OCI-M1 (cell line): ENCODE results near the gene AOC3.

Experiments used
- DNase-seq: peaks from one replicate; lab custom pipeline; 2025; lab: John Stamatoyannopoulos, UW

AOC3 gene, protein sequence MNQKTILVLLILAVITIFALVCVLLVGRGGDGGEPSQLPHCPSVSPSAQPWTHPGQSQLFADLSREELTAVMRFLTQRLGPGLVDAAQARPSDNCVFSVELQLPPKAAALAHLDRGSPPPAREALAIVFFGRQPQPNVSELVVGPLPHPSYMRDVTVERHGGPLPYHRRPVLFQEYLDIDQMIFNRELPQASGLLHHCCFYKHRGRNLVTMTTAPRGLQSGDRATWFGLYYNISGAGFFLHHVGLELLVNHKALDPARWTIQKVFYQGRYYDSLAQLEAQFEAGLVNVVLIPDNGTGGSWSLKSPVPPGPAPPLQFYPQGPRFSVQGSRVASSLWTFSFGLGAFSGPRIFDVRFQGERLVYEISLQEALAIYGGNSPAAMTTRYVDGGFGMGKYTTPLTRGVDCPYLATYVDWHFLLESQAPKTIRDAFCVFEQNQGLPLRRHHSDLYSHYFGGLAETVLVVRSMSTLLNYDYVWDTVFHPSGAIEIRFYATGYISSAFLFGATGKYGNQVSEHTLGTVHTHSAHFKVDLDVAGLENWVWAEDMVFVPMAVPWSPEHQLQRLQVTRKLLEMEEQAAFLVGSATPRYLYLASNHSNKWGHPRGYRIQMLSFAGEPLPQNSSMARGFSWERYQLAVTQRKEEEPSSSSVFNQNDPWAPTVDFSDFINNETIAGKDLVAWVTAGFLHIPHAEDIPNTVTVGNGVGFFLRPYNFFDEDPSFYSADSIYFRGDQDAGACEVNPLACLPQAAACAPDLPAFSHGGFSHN

DNA sequence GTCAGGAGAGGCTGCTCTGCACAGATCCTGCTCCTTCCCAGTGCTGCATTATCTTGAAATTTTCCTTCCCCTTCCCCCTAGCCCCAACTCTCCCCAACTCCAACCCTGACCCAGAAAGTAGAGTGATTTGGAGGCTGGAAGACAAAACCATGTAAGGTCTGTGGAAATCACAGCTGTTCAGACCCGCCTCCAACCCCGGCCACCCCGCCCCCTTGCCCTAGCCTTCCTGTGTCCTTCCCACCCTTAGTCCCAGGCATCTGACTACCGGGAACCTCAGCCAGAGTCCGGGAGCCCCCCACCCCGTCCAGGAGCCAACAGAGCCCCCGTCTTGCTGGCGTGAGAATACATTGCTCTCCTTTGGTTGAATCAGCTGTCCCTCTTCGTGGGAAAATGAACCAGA, at the start of gene AOC3:
AOC3 (plus strand) TSS at position 246 of the 400 bp plus-strand sequence; CDS start at position 391, 145 bp downstream.
- DNase-seq, result no peak

DNA sequence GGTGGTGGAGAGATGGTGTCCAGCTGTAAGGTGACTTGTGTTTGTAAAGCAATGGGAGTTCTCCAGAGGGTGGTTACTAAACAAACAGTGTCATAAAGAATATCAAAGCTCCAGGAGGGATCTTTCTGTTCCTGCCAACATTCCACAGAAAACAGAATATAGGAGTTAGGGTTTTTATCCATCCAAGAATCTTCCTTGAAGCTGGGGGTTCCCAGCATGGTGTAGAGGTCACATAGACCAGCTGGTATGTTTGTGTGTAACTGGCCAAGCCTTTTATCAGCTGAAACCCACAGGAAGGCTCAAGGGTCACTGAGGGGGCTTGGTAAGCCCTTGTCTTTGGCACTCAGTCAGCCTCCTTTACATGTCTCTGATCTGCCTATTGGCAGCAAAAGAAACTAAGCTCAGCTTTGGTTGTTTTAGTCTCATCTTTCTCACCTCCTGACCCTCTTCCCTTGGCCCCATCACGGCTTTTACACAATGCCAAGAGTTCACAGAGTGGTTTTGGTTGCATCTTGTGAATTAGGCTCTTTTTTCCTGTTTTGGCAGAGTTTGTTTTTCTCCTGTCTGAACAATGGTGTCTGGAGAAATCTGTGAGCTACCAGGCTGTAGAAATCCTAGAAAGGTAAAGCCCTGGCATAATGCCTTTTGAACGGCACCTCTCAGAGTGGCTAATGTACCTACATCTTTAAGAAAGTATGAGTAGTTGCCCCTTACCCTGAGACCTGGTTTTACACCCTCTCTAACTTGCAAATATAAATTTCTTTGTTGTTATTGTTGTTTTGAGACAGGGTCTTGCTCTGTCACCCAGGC, 47.7 kb upstream of the AOC3 start:
- DNase-seq, result no peak

DNA sequence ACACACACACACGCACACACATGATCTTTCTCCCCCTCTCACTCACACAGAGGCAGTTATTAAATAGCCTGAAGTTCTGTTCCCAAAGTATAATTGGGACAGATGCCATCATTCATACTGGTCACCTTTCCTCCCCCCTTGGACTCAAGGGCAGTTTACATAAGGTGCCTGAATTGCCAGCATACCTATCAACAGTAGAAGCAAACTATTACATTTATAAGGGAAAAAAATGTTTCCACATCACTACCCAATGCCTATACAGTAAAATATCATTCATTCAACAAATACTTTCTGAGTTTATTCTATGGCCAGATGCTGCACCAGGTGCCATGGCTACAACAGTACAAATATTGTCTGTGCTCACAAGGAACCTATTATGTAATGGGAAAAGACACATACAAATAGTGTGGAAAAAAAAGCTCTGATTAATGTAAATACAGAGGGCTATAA, 46.1 kb upstream of the AOC3 start:
- DNase-seq, result no peak

DNA sequence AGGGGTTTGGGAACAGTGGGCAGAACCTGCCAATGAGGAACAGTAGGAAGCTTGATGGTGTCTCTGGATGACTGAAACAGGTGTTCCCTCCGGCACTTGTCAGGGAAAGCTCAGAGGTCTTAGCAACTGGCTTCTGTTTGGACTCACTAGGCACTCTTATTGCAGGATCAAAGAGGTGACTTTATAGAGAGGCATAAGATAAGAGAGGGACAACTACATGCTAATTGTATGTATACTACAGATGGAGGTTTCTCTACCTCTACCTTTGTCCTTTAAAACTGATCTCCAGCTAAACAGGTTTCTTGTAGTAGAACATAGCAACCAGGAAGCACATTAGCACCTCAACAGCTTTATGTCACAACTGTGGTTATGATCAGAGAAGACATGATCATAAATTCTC, 44.8 kb upstream of the AOC3 start:
- DNase-seq, result no peak

DNA sequence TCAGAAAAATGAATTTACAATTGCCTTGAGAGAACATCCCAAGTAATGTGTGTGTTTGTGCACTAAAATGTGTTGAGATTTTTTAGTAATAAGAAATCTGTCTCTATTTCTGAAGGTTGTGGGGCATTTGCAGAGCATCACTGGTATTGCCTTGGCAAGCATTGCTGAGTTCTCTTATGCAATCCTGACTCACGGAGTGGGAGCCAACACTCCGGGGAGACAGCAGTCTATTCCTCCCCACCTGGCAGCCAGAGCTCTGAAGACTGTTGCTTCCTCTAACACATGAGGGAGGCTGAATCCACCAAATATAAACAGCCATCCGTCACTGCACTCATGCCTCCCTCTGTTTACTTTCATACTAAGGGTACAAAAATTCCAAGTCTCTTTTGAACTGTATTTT, 41.7 kb upstream of the AOC3 start:
- no peak for DNase-seq

DNA sequence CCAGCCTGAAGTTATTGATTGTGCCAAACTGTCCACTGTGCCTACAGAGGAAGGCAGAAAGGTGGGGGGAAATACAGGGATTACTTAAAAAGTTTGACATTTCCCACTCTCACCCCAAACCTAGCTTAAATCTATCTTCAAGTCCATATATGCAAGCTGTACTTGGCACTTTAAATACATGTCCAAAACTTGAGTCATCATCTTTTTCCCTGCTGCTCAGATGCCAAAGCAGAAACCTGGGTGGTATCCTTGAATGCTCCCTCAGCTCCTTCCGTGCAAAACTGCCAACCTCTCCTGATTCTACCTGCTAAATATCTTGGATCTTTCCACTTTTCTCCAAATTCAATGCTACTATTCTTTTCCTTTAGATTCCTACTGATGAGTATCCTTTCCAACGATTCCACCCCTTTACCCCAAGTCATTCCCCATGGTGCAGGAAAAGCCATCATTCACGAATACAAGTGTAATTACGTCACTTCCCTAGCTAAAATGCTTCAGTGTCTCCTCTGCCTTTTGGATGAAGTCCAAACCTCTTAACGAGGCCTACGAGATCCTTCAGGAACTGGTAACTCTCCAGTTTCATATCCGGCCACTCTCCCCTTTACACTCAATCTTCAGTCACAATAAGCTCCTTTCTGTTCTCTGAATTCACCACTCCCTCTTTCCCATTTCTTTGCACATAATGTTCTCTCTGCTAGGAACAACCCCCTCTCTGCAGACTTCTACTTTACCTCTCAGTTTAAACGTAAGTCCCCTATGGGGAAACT, 36.2 kb upstream of the AOC3 start:
- no peak for DNase-seq

DNA sequence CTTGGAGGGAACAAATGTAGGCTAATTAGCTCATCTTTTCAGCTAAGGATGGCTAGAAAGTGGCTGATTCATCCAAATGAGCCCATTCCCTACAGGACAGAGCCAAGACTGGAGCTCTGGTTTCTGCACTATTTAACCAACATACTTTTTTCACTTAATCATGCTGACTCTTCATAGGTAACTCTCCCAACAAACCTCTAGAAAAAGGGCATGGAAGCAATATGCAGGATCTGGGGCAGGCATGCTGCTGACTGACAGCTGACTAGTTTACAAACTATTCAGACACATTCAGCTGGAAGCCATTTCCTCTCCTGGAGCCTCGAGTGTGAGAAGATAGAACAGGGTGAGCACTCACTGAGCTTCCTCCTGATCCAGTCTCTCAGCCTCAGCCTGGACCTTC, 33.1 kb upstream of the AOC3 start:
- DNase-seq, result no peak

DNA sequence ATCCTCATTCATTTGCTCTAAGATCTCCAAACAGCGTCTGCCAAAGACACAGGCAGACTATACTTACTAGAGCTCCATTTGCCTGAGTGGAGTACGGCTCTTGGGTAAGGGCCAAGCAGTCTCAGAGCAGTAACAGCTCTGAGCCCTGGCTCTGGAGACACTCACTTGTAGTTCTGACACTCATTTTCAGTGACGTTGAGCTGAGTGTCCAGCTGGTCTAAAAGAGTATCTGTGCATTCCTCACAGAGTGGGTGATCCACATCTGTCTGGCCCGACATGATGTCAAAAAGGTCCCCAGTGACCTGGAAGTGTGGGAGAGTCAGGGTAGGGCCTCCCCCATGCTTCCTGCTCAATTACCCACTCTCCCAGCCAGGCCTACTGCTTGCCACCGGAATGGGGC, 32.6 kb upstream of the AOC3 start:
- DNase-seq, result no peak

DNA sequence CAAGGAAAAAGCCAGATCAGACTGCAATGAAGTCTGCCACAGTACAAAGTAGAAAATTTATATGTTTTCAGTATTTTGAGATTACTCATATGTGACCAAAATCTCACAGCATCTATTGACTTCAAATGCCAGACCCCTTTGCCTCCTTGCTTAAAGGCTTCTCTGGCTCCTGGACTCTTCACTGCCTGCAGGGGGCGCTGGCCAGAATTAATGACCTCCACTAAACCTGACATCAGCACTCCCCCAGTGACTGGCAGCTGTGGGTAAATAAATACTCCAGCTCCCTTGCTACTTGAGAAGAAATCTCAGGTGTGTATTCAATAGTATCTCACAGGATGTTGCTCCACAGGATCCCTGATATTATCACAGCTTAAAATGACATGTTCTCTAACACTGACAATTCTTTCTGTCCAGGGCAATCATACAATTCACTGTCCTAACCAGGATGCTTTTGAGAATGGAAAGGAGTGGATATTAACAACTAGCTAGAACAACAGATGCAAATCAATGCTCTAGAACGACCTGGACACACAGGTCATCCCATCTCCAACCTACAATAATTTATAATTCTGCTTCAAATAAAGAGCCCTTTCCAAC, 31.0 kb upstream of the AOC3 start:
- DNase-seq, result peak; percentile 80

DNA sequence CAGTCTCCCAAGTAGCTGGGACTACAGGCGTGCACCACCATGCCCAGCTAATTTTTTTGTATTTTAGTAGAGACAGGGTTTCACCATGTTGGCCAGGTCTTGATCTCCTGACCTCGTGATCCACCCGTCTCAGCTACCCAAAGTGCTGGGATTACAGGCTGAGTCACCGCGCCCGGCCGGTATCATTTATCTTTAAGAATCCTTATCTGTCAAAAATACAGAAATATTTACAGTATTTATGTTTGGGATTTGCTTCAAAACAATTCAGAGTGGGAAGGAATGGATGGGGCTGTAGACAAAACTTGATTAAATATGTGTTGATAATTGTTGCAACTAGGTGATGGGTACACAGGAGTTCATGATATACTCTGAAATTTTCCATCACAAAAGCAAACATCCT, 29.8 kb upstream of the AOC3 start:
- DNase-seq, result no peak

DNA sequence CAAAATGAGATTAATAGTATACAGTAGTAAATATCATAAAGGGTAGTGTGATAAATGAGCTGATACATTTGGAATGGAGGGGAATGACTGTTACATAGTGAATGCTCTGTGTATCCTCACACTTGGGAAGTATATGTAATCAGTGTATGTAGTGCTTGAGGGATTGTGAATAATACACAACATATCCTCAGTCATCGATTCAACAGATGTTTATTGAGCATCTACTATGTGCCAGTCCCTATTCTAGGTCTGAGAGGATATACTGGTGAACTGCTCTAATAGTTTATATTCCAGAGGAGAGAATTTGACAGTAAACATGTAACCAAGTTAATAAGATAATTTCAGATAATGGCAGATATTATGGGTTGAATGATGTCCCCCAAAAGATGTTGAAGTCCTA, 23.5 kb upstream of the AOC3 start:
- no peak for DNase-seq

DNA sequence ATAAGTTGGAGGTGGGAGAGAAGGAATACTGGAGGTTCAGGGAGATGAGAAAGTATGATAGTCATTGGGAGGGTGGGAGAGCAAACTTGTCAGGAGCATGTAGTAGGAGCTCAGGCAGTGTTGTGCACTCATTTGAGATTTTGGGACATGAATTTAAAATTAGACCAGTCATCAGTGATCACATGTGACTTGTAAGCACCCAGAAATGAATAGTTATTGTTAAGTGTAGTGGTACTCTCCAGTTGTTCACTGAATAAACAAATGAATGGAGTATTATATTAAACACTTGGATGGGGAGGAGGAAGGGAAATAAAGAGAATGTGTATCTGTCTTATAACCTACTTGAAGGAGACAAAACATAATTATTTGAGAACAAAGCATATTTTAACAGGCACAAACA, 20.0 kb upstream of the AOC3 start:
- DNase-seq, result no peak

DNA sequence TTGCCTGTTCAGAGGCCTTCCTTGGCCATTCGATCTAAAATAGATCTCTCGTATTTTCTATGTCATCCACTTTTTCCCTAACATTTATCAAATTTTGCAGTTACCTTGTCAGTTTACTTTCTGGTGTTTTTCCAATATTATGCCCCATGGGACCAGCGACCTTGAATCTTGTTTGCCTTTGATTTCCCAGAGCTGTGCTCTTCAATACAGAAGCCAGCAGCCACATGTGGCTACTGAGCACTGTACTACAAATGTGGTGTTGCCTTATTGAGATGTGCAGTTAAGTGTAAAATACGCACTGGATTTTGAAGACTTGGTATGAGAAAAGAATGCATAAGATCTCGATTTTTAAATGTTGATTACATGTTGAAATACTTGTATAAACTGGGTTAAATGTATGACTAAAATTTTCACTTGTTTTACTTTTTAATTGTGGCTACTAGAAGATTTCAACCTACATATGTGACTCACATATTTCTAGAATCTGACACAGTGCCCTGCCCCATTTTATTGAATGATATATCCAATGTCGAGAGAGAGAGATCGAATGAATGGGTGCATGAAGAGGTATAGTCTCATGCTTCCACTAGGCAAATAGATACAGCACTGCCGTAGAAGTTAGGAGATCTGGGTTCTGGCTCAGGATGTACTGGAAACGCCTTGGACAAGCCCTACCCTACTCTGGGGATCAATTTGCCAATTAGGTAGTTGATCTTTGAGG, 18.6 kb upstream of the AOC3 start:
- DNase-seq, result no peak

DNA sequence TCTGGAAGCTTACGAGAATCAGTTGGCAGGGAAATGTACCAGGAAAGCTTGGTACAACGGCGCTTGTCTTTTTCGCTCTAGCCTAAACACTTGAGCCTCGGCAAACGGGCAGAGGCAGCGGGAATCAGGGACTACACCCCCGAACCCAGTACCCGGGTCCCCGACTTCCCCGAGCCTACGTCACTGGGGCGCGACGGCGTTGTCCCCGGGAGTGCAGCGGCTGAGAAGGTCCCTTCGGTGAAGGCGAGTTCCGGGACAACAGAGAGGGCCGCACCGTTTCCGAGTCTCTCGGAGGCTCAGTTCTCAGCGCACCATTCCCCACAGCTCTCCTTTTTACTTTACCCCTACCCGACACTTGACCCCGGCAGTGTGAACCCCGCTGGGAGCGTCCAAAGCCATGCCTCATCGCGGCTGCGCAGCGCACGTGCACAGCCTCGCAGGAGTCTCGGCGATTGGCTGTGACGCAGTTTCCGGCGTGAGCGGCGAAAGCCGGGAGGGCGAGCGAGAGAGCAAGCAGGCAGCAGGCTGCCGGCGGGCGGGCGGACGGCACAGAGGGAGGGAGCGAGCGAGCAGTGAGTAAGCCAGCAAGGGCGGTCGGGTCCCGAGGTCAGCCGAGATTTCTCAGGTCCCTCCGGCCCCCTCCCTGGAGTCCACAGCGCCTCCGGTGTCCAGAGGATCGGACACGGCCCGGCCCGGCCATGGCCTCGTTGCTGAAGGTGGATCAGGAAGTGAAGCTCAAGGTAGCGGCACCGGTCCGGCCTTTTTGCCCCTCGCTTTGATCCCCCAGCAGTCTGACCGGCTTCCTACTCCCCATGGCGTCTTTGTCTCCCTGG, 17.8 kb upstream of the AOC3 start, which contains the start of gene PSME3:
PSME3 (plus strand) TSS at position 464 of the 833 bp plus-strand sequence; CDS start at position 699, 235 bp downstream.
- DNase-seq, result peak; percentile 91

DNA sequence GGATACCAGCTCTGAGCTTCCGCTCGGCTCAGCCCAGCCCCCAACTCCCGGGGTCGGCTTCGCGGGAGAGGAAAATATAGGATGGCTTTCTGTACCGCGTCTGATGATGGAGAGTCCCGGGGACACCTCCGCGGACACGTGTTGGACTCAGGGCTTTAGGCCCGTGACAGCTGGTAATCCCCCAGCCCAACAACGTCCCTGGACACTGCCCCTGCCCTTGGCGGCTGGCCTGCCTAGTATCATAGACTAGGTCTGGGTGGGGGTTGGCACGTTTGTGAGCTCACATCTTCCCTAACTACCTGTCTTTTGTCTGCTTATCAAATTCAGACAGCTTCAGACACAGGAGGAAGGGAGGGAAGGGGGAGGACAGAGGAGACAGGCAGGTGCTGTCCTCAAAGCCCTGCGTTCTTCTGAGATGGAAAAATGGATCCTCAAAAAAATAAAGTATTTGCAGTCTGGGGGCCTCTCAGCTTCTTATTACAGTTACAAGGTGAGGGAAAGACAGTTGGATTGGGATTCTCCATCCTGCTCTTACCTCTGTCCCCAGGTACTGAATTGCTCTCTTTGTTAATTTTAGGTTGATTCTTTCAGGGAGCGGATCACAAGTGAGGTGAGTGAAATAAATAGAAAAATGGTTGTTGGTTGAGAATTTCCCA, 17.1 kb upstream of the AOC3 start:
- DNase-seq, result no peak

DNA sequence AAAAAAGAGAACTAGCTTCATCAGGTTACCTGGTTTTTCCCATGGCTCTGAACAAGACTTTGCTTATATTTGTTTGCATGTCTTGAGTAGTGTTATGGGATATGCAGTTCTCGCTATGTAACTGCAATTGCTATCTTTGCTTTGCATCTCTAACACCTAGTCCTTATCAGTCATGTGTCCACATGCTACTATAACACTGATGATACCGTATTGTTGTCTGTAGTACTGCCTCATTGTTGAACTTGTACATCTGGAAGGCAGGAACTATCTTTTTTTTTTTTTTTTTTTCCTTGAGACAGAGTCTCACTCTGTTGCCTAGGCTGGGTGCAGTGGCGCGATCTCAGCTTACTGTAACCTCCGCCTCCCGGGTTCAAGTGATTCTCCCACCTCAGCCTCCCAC, 15.3 kb upstream of the AOC3 start:
- no peak for DNase-seq

DNA sequence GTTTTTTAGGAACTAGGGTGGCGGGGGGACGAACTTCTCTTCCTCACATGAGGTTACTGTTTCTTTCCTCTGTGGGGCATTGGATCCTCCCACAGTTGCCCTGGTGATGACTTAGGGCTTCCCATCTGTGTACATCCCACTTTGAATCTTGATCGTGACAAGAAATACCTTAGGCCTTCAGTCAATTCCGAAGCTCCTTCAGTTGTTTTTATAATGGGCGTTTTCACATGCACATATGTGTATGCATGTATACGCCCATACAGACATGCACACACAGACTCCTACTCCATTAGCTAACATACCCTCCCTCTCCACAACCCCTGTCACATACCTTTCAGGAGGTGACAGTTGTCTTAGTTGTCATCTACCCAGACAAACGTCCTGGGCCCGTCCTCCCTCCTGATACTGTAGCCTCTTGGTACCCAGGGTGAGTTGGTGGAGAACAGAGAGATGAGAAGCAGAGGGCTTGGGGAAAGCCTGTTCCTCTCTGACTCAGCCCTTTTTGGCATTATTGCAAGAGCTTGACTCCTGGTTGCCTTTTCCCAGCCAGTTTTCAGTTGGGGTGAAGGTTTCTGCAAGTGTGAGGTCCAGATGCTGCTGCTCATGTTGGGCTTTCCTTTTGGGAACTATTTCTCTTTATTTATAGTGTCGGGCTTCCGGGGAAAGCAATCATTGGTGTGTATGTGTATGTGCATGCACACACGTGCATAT, 8.9 kb upstream of the AOC3 start:
- DNase-seq, result no peak

DNA sequence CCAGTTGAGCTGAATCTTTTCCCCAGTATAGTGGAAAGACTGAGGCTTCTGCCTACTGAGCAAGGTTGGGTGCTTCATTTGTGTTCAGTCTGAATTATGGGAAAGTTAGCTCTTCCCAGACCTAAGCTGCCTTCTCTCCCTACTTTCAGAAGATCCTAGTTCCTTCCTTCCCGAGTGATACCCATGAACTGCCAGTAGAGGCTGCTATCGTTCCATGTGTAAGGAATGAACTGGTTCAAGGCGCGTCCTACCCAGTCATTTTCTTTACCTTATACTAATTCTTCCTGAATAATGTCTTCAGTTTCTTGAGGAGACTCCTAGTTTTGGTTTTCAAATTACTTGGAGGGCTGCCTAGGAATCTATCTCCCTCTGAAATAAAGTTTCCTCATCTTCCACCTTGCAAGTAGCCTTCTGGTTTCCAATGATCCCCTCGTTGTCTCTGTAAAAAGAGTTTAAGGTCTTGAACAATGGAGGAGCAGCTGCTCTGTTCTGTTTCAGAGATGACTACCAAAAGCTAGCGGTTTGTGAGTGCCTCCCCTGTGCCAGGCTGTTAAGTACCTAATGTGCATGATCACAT, 7.6 kb upstream of the AOC3 start:
- DNase-seq, result peak; percentile 70
